SKM-1 treated with dmso at 0.1 percent for 144 hours (cell line): ENCODE data around the gene TBXT.
"Not testable (repeated sequence)": the region's sequence is repeated elsewhere in the genome, so short reads cannot be mapped to it uniquely, and the experiment has no call there.

Experiments used
- DNase-seq: peaks from one replicate; lab custom pipeline; 2025; ENCODE audit not compliant: unreplicated experiment; lab: John Stamatoyannopoulos, UW

TBXT gene

GRCh38 chr6:166172546-166172945 is 4.9 kb upstream of the TBXT start:
- DNase-seq: no peak

- no peak for DNase-seq
Measured at GRCh38 chr6:166169549-166170421, 2.1 kb upstream of the TBXT start.

- no peak for DNase-seq
Measured at GRCh38 chr6:166168616-166169548, 1.2 kb upstream of the TBXT start.

- no peak for DNase-seq
Measured at GRCh38 chr6:166167258-166167731, 356 bp downstream of the TBXT start.

DNA sequence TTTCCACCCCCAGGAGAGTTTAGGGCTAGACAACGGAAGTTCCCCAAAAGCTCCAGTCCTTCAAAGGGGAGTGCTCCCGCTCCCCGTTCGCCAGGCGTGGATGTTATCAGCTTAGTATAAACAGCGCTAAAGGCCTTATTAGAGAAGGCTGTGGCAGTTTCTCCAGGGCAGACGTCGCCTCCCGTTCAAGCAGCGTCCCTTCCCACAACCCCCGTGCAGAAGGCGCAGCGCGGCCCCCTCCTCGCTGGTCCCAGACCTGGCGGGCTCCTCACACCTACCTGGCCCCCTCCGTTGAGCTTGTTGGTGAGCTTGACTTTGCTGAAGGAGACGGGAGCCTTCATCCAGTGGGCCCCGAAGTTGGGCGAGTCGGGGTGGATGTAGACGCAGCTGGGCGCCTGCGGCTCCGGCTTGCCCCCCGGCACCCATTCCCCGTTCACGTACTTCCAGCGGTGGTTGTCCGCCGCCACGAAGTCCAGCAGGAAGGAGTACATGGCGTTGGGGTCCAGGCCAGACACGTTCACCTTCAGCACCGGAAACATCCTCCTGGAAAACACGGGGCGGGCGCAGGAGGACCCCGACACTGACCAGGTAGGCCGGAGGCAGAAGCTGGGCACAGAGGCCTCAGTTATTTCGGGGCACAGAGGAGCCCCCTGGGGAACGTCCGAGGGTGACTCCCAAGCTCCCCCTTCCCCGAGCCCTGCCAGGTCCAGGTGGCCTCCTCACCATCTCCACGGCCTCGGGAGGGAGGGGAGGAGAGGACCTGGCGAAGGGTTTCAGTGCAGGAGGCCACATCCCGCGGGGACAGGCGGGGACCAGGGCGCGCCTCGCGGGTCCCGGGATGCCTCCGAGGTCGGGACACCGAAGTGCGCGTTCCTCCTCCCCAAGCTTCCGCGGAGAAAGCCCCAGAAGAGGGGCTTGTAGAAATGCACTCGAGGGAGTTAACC is 1.1 kb downstream of the TBXT start:
- DNase-seq: no peak

DNA sequence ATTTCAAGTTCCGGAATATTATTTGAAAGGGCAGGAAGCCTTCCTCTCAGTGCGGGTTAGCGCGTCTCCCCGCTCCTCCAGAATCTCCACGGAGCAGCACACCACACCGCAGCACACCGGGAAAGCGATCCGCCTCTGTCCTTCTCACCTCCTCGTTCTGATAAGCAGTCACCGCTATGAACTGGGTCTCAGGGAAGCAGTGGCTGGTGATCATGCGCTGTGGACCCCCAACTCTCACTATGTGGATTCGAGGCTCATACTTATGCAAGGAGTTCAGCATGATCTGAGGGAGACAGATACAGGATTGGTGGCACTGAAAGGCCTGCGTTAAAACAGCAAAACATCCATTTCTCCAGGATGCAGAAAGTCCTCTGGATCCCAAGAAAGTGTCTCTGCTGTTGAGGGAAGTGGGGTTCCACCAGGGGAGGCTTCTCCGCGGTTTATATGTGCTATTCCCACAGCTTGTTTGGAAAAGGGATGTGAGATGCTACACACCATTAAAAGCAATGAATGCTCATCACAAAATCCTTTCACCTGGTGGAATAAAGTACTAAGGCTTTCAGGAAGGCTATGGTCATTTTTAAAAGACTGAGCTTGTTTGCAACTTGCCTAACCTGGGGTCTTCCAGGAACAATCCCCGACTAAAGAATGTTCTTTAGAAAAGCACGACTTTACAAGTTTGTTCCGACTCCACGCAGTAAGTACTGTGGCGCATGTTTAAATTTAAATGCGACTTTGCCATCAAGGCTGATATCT is 1.9 kb downstream of the TBXT start:
- DNase-seq: no peak

DNA sequence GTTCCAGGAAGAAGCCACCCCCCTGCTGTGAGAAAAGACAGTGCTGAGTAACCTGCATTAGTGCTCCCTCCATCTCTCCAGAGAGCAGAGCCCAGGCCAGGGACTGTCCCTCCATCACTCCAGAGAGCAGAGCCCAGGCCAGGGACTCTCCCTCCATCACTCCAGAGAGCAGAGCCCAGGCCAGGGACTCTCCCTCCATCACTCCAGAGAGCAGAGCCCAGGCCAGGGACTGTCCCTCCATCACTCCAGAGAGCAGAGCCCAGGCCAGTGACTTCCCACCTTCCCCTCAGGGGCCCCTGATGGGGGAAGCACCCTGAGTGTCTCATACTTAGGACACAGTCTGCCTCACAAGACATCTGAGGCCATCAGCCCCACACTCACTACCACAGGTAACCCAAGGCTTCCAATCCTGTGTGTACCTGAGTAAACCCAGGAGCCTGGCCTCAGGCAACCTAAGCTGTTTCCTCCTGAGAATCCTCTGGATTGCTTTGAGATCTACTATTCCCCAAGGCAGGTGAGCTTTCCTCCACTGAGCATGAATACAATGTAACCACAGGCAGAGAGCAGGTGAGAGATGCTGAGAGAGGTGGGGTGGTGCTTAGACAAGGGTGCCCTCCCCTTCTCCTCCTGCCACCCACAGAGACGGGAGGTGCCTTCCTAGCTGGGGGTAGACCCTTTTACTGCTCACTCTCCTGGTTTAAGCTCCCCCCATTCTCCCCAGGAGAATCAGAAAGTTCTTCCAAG is 4.9 kb downstream of the TBXT start:
- DNase-seq: no peak

DNA sequence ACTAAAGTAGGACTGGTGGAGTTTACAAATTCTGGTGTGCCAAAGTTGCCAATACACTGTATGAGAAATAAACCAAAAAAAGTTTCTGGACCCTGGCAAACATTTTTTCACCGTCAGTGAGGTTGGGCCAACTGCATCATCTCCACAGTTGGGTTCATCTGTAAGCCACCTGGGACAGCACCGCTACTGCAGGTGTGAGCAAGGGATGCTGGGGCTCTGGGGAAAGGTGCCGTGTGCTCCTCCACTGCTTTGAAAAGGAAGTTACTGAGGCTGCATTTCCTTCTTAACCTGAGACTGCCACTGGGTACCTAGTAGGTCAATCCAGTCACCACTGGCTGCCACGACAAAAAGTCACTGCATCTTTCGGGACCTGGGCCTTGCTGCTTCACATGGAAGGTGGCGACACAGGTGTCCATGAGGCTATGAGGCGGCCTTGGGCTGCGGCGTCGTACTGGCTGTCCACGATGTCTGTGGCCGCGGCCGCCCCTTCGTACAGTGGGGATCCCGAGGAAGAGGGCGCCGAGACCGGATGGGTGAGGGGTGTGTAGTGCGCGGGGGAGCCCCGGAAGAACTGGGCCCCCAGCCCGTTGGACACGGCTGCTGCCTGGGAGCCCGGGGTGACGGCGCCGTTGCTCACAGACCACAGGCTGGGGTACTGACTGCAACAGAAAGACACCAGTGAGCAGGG is 9.6 kb downstream of the TBXT start:
- DNase-seq: no peak

DNA sequence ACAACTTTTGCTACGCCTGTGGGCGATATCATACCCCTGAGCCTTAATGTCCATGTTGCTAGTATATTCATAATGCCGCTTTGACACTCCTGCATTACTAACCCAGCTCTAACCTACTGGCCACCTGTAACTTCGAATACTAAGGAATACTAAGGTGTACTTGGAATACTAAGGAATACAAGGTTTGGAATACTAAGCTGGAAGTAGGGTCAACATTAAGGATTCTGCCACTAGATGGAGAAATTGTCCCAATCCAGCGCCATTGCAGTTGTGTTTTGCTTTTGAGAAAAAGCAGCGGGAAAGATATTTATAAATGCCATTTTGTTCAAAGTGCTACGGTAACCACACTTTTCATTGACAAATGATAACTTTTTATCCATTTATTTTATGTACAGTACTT is 10.7 kb downstream of the TBXT start:
- no peak for DNase-seq

- no peak for DNase-seq
Measured at GRCh38 chr6:166153966-166154365, 13.7 kb downstream of the TBXT start.

- DNase-seq: no peak
Measured at GRCh38 chr6:166152660-166153059, 15.0 kb downstream of the TBXT start.

DNA sequence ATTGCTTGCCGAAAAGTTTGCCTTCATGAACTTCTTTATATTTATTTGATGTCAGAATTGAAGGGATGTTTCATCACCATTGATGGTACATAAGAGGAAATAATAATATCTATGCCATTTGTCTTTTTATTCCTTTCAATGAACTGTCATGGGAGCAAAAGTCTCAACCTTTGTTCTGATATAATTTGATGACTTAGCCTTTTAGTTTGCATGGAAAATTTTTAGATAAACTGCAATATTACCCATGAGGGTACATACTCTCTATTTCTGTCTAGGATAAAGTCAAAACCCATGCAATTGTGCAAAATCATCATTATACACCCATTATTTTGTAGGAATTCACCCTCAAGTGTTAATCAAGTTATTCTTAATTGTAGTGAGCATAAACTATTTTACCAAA is 15.9 kb downstream of the TBXT start:
- DNase-seq: no peak

- DNase-seq: no peak
Measured at GRCh38 chr6:166145751-166146150, 21.9 kb downstream of the TBXT start.

DNA sequence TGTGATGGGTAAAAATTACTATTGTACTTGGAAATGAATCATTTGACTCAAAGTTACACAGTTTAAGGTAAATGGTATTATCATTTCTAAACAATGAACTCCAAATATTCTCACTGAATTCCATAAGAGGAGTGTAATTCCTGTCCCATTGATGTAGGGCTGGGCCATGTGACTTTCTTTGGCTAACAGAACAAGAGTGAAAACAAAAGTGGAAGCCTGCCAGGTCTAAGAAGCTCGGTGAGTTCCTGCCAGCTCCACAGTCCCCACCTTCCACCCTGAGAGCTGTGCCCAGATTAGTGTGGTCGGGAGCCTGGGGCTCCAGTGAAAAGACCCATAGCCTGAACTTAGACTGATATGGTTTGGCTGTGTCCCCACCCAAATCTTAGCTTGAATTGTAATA is 24.6 kb downstream of the TBXT start:
- DNase-seq: no peak

DNA sequence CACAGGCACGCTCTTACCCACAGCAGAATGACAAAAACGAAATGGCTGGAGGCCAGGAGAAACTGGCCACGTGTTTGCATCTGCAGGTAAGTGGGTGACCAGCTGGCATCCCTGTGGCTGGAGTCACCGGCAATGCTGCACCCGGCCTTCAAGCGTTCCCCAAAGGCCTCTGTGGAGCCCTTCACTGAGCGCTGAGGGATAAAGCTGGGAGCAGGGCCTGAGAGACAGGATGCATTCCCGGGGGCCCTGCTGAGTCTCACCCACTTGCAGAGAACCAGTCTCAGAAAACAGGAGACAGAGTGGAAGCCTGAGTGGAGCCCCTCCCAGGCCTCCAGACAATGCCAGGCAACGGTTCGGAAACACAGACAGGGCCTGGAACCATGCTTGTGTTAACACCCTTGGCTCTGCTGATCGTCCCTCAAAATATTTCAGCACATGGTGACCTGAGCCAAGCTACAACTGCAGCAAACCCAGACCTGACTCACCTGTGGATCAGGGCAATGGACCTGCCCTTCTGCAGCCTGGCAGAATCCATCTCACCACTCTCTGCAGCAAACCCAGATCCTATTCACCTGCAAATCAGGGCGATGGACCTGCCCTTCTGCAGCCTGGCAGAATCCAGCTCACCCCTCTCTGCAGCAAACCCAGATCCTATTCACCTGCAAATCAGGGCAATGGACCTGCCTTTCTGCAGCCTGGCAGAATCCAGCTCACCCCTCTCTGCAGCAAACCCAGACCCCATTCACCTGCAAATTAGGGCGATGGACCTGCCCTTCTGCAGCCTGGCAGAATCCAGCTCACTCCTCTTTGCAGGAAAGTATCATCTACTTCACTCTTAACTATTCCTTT is 39.8 kb downstream of the TBXT start:
- DNase-seq: no peak

DNA sequence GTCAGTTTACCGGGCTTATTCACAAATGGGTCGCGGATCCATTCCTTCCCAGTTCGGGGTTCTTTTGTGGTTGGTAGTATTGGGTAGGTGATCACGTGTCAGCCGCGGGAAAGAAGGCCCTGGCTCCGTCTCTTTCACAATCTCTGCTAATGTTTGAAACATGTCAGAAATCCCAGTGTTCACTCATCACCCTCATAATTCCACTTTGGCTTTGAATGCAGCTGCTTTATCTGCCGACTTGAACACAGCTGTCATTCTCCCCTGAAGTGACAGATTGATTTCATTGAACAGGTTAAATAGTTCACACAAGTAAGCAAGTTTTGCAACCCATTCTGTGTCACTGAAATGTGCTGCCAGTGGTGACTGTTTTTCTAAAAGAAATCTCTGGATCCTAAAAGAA is 44.5 kb downstream of the TBXT start:
- DNase-seq: not testable (repeated sequence)

- DNase-seq: no peak
Measured at GRCh38 chr6:166121726-166122125, 45.9 kb downstream of the TBXT start.
